NCI-H1930 (cell line): ENCODE results near the gene ZFAND6.

Experiments used
- DNase-seq, 2 experiments: peaks; one replicate each; lab custom pipeline; 2025; lab: John Stamatoyannopoulos, UW

ZFAND6 gene

GRCh38 chr15:80052597-80053304 is 6.7 kb upstream of the ZFAND6 start:
- no peak for DNase-seq

DNA sequence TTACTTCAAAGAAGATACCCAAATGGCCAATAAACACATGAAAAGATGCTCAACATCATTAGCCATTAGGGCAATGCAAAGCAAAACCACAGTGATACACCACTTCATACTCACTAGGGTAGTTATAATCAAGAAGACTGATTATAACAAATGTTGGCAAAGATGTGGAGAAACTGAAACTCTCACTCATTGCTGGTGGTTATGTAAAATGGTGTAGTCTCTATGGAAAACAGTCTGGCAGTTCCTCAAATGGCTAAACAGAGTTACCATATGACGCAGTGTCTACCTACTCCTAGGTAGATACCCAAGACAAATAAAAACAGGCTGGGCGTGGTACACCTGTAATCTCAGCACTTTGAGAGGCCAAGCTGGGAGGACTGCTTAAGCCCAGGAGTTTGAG is 3.5 kb upstream of the ZFAND6 start:
- DNase-seq: no peak

DNA sequence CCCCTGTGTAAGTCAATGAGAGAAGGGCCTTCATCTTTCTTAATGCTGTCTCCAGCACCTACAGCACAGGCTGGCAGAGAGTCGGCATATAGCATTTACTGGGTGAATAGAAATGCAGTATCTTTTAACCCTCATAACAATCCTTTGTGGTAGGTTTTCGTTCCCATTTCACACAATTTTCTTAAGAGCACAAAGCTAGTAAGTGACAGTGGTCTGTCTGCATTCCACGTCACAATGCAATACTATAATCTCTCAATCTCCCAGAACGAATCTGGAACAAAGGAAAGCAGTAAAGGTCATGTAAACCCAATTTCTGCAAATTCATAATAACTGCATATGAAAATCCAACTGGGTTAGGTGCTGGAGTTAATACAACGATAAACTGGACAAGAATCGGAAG is 1.4 kb upstream of the ZFAND6 start:
- DNase-seq: no peak

DNA sequence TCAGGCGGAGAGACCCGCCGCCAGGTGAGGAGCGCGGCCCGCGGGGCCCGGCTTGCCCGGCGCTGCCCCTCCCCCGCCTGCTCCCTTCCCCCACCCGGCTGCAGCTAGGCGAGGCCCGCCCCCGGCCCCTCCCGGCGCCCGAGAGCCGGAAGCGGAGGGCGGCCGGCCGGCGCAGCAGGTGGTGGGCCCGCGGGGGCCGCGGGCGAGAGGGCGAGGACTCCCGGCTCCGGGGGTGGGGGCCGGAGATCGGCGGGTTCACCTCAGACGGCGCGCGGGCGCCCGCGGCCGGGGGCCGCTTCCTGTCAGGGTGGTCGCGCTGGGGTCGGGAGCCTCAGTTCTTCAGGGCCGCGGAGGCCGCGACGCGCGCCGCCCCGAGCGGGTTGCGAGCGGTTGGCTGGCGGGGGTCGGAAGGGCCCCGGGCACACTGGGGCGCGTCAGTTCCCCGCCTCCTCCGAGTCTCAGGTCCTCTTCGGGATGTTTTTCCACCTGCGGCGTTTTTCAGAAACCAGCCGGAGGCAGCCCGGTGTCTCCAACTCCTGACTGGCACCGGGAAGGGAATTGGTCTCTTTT is 395 bp downstream of the ZFAND6 start:
- peak in 1 of 2 experiments; percentile 71 for DNase-seq

GRCh38 chr15:80060356-80061006 is 1.0 kb downstream of the ZFAND6 start:
- DNase-seq: no peak

DNA sequence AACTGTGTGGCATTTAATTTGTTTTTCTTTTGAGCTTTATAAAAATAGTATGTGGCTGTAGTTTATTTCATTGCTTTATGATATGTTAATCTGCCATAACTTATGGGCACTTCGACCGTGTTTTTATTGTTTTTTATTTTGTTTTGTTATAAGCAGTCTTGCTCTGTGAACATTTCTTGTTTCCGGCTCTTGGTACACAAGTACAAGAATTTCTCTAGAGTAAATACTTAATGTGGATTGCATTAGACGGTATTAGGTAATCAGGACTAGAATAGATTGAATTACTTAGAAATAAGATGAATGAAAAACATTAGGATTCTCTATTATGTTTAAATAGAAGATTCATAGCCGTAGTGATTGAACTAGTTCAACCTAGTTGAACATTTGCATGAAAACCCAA is 2.1 kb downstream of the ZFAND6 start:
- no peak for DNase-seq

- DNase-seq: no peak
Measured at GRCh38 chr15:80066912-80067311, 7.4 kb downstream of the ZFAND6 start.

GRCh38 chr15:80068578-80068977 is 9.1 kb downstream of the ZFAND6 start:
- no peak for DNase-seq

- no peak for DNase-seq
Measured at GRCh38 chr15:80070840-80071239, 11.4 kb downstream of the ZFAND6 start.

DNA sequence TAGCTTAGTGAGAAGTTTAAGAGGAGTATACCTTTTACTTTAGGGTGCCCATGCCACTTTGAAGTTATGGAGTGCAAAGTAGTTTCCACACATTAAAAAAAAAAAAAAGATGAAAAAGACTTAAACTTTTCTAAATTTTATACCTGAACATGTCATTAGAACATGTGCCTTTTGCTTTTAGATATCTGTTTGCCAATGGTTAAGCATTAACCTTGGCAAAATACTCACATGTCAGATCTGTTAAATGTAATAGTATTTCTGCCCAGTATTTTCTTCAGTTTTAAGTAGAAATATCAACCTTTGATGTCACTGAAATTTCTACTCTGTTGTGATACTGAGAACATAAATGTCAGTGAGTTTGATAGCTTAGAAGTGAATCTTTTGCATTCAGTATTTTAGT is 12.2 kb downstream of the ZFAND6 start:
- DNase-seq: no peak

DNA sequence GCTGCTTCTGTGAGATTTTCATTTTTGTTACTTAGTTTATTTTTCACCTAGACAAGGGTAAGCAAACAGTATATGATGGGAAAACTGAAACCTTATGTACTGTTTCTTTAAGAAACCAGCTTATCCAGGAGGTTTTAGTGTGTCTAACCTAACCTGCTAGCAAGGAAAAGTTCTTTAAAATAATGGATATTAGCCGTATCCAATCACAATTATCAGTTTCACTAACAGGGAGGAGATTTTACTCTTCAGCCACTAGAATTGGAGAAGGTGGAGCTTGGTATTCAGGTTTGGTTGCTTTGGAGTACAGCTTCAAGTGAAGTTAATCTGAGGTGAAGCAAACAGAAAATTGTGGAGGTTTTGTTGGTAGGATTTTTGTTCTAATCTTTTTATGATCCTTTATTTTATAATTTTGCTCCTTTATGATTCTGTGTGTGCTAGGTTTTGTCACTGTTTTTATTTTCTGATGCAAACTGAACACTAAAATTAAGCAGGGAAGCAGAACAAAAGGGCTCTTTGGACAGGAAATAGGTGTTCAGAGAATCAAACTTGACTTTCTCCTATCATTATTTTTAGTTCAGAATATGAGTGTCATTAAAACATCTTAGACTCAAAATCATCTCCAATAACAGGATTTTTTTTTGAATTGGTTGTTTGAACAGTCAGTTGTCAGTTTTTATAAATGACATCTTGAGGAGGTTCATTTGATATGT is 13.0 kb downstream of the ZFAND6 start:
- DNase-seq: peak in 1 of 2 experiments; percentile 22

- no peak for DNase-seq
Measured at GRCh38 chr15:80073197-80073596, 13.7 kb downstream of the ZFAND6 start.

DNA sequence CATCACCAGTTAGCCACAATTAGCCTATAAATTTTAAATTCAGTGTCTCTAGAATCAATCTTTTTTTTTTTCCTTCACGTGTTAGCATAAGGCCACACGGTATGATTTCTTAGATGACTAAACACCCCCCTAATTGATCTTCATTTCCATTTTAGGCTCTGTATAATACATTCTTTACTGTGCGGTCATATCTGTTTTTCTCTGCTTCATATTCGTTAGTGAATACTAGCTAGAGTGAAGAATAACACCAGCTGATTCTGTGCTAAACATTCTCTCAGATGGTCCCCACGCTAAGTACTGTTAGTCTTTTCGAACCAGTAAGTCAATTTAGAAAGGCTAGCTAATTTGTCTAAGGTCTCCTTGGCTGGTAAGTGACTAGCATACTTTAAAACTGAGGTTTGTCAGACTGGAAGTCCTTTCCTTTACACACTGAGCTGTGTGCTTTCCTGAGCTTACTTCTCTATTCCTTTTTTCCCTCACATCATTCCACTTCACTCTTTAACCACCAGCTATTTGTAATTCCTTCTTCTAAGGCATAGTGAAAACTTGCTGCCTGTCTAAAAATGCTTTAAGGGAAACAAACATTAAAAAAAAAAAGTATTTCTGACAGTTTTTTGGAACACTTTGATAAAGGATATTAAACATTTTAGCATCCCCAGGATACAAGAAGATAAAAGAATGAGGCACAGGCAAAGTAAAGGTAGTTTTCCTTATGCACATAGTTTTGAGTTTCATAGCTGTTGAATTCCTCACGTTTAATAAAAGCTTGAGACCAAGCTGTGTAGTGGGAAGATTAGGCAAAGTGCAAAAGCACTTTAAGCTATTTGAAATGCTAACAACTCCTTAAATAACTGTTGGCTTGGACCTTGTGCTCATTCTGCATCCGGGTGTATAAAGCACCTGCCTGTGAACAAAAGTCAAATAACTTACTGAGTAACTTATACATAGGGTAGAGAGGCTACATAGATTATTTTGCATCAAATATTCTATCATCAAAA is 17.1 kb downstream of the ZFAND6 start:
- DNase-seq: no peak

DNA sequence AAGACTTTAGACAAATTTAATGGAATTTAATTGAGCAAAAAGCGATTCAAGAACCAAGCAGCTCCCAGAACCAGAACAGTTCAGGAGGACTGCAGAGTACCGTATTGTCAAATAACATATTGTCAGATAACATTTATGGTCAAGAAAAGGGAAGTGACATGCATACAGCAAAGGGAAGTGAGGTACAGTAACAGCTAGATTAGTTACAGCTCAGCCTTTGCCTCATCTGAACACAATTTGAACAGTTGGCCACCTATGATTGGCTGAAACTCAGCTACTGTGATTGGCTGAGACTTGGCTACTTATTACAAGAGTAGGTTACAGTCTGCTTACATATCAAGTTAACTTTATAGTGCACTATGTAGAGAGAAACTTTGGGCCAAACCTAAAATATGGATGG is 21.9 kb downstream of the ZFAND6 start:
- DNase-seq: no peak

GRCh38 chr15:80087104-80087503 is 27.6 kb downstream of the ZFAND6 start:
- no peak for DNase-seq

- DNase-seq: no peak
Measured at GRCh38 chr15:80090041-80090440, 30.6 kb downstream of the ZFAND6 start.

DNA sequence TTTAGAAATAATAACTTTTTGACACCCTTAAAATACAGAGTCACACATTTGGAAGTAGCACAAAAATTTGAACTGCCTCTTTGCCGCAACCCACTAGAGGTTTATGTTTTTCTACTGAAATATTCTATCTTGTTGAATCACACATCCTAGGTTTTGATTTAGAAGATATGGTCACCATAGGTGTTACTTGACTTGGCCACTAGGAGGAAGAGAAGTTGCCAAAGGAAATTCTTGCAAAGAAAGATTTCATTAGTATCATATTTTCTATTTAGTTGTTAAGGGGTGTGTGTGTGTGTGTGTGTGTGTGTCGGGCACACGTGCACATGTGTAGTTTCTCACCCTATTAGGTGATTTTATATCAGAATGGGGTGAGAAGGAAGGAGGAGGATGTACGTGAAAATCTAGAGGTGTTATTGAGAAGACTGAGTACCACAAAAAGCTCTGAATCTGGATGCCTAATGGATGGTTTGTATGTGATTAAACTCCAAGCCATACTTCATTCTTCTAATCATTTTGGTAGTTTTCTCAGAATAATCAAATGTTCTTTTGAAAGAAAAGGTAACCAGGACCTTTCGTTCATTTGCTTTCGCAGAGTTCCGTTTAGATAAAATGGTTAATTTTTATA is 31.5 kb downstream of the ZFAND6 start:
- no peak for DNase-seq

DNA sequence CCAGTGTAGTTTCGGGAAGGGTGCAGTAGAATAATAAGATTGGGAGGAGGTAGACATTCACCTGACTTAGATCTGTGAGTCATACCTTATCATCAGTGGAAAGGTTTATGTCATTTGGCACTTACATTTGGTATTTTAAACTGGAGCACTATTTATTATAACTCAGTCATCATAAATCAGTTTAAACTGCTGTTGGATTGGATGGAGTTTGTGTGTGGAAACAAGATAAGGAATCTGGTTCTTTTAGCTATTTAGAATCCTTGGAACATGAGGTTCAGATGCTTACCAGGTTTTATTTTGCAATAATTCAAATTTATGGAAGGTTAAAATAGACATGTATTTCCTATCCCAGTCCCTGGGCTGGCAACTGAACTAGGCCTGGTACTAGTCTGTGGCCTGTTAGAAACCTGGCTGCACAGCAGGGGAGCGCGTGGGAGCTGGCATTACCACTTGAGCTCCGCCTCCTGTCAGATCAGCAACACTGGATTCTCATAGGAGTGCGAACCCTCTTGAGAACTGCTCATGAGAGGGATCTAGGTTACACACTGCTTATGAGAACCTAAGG is 34.5 kb downstream of the ZFAND6 start:
- no peak for DNase-seq

- DNase-seq: no peak
Measured at GRCh38 chr15:80095511-80095910, 36.0 kb downstream of the ZFAND6 start.

- no peak for DNase-seq
Measured at GRCh38 chr15:80095969-80096368, 36.5 kb downstream of the ZFAND6 start.

DNA sequence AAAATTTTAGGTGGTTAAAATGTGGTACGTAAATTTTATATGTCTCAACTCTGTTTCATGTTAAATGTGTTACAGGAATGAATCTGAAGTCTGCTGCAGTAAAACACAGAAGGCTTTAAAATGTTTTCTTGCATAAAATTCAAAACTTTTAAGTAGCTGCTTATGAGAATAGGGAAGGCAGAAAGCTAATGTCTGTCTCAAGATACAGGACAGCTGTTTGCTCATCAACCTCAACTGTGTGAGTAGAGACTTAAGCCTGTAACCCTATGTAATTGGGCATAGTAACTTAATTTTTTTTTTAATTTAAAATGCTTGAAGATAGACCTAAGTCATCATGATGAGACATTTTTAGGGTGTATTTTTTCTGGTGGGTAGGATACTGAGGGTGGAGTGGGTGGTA is 38.9 kb downstream of the ZFAND6 start:
- DNase-seq: no peak
